Right atrium auricular region (tissue), 2 donors: ENCODE measurements around the gene SUPT20HL2. TPM values are rescaled to one million over a fixed set of nuclear protein-coding genes. Genes with fewer than 3 reads are reported as not detected.

Experiments
- DNase-seq: peaks from one replicate; pipeline ENCODE4 v3.0.0-alpha.2; 2019; ENCODE audit warnings: low spot score
- H3K27ac ChIP-seq, 2 donors: fragments of 200-600 bp; sonication (generic); 1 replicate in 1 of 2; 2 replicates in 1 of 2; pipeline ENCODE4 v1.5.1; 2016 to 2019
- H3K27me3 ChIP-seq, 2 donors: fragments of 200-600 bp; sonication (generic); one replicate each; pipeline versions ENCODE4 v1.5.1 to v1.6.0; 2017 to 2019
- H3K36me3 ChIP-seq: fragments of 200-600 bp; sonication (generic); one replicate; pipeline ENCODE4 v1.5.1; 2016
- H3K4me1 ChIP-seq, 2 donors: fragments of 200-600 bp; sonication (generic); one replicate each; pipeline versions ENCODE4 v1.5.1 to v1.6.0; 2017 to 2019
- H3K4me3 ChIP-seq, 2 donors: fragments of 200-600 bp; sonication (generic); 1 replicate in 1 of 2; 2 replicates in 1 of 2; pipeline ENCODE4 v1.5.1; 2017 to 2019; ENCODE audit warnings: mild to moderate bottlenecking in 1 of 2, moderate library complexity in 1 of 2
- H3K9me3 ChIP-seq, 2 donors: fragments of 200-600 bp; sonication (generic); one replicate each; pipeline ENCODE4 v1.5.1; 2019
- total RNA-seq, 2 donors: library from RNA; depleted of rRNA; stranded (reverse); fragments of >200 nt; gene quantifications; one replicate each; pipeline ENCODE4 v1.1.0, GENCODE V29; 2016
- TF ChIP-seq, protein P1 (sequence below), 2 donors: fragments of 200-600 bp; sonication (generic); IDR thresholded peaks; one replicate each; pipeline ENCODE4 v1.5.1; 2019; ENCODE audit warnings: antibody characterized with exemption in 2 of 2

The SUPT20HL2 gene
- total RNA-seq, 2 donors from 2014 or later: not detected

DNA sequence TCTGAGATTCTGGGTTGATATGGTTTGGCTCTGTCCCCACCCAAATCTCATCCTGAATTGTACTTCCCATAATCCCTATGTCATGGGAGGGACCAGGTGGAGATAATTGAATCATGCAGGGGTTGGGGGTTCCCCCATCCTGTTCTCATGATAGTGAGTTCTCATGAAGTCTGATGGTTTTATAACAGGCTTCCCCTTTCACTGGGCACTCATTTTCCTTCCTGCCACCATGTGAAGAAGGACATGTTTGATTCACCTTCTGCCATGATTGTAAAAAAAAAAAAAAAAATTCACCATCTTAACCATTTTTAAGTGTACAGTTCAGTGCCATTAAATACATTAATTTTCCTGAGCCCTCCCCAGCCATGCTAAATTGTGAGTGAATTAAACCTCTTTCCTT, 42.6 kb downstream of the SUPT20HL2 start:
- H3K27ac ChIP-seq: no peak overlapping the region
- TF ChIP-seq, protein P1, sequence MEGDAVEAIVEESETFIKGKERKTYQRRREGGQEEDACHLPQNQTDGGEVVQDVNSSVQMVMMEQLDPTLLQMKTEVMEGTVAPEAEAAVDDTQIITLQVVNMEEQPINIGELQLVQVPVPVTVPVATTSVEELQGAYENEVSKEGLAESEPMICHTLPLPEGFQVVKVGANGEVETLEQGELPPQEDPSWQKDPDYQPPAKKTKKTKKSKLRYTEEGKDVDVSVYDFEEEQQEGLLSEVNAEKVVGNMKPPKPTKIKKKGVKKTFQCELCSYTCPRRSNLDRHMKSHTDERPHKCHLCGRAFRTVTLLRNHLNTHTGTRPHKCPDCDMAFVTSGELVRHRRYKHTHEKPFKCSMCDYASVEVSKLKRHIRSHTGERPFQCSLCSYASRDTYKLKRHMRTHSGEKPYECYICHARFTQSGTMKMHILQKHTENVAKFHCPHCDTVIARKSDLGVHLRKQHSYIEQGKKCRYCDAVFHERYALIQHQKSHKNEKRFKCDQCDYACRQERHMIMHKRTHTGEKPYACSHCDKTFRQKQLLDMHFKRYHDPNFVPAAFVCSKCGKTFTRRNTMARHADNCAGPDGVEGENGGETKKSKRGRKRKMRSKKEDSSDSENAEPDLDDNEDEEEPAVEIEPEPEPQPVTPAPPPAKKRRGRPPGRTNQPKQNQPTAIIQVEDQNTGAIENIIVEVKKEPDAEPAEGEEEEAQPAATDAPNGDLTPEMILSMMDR (IDR thresholded peaks at IDR 0.05): no peak
- no peaks in the 10 kb centered on the region for H3K9me3 ChIP-seq
- no peaks in the 10 kb centered on the region for H3K27me3 ChIP-seq
- H3K36me3 ChIP-seq: no peaks in the 10 kb centered on the region
- no peak for DNase-seq
- H3K4me3 ChIP-seq: no peak overlapping the region
- no peaks in the 10 kb centered on the region for H3K4me1 ChIP-seq

DNA sequence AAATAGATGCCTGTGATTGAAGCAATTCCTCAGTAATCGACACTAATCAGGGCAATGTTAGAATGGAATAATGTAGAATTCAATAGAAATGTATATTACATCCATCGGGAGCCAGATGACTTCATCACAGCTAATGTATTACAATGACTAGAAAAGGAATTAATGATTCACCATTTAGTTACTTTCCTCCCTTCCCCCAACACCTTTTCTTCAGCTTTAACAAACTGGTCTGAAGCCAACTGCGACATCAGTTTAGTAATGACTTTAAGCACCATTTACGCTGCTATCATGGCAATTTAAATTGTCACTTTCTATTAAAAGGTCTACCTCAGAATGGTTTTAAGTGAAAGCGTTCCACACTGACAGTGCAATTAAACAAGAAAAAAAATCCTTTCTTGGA, 45.1 kb downstream of the SUPT20HL2 start:
- Histone ChIP-seq H3K27ac (no peak overlapping the region), H3K4me1 (no peaks in the 10 kb centered on the region), H3K9me3 (no peaks in the 10 kb centered on the region), H3K27me3 (no peaks in the 10 kb centered on the region), H3K36me3 (no peaks in the 10 kb centered on the region), H3K4me3 (no peak overlapping the region)
- DNase-seq: no peak
- TF ChIP-seq, protein P1 (IDR thresholded peaks at IDR 0.05): no peak

DNA sequence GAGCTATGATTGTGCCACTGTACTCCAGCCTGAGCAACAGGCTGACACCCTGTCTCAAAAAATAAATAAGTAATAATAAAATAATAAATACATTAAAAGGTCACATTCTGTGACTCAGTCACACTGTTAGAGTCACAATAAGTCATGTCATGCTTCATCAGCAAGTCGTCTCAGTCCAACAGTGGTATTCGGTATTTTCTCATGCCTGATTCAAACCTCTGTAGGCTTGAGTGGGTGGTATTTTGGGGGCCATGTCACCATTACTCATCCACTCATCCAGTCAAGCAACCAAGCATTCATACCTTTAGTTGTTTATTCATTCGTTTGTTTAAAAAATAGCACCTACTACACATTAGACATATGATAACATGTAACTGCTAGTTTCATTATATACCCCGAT, 46.9 kb downstream of the SUPT20HL2 start:
- Histone ChIP-seq H3K4me1 (no peaks in the 10 kb centered on the region), H3K27ac (no peak overlapping the region), H3K4me3 (no peak overlapping the region), H3K27me3 (no peaks in the 10 kb centered on the region), H3K9me3 (no peaks in the 10 kb centered on the region), H3K36me3 (no peaks in the 10 kb centered on the region)
- DNase-seq: no peak
- TF ChIP-seq, protein P1 (IDR thresholded peaks at IDR 0.05): no peak

DNA sequence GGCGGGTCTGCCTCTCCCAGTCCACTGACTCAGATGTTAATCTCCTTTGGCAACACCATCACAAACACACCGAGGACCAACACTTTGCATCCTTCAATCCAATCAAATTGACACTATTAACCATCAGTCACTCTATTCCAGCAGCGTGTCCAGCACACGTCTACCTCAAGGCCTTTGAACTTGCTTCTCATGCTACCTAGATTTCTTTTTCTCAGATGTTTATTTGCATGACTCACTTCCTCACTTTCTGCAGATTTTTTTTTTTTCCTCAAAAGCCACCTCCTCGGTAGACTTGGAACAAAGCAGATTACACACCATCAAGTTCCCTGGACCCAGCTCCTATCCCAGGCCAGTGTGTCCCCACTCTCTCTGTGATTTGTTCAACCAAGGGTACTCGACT, 49.5 kb downstream of the SUPT20HL2 start:
- no peaks in the 10 kb centered on the region for H3K27me3 ChIP-seq
- no peaks in the 10 kb centered on the region for H3K4me1 ChIP-seq
- no peaks in the 10 kb centered on the region for H3K36me3 ChIP-seq
- H3K27ac ChIP-seq: no peak overlapping the region
- TF ChIP-seq, protein P1 (IDR thresholded peaks at IDR 0.05): no peak
- no peaks in the 10 kb centered on the region for H3K9me3 ChIP-seq
- DNase-seq: no peak
- H3K4me3 ChIP-seq: no peak overlapping the region

DNA sequence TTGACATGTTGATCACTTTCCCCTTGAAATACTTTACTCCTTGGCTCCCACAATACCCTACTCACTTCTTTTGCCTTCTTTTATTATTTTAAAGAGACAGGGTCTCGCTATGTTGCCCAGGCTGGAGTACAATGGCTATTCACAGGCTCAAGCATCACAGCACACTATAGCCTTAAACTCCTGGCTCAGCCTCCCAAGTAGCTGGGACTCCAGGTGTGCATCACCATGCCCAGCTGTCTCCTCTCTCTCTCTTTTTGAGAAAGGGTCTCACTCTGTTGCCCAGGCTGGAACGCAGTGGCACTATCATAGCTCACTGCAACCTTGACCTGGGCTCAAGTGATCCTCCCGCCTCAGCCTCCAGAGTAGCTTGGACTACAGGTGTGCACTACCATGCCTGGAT, 51.6 kb downstream of the SUPT20HL2 start:
- H3K27ac ChIP-seq: no peak overlapping the region
- no peaks in the 10 kb centered on the region for H3K36me3 ChIP-seq
- H3K27me3 ChIP-seq: no peaks in the 10 kb centered on the region
- H3K9me3 ChIP-seq: no peaks in the 10 kb centered on the region
- H3K4me1 ChIP-seq: no peaks in the 10 kb centered on the region
- TF ChIP-seq, protein P1 (IDR thresholded peaks at IDR 0.05): no peak
- no peak overlapping the region for H3K4me3 ChIP-seq
- DNase-seq: no peak

Other genes starting within 250 kb of the SUPT20HL2 start
- gene ZFX, start 164.3 kb downstream of the SUPT20HL2 start, total RNA-seq: 10 to 100 TPM; 32.6 to 36.6 TPM
- not detected for gene SUPT20HL1, start 46.6 kb upstream of the SUPT20HL2 start, total RNA-seq
- 10 to 100 TPM; 30.0 to 34.3 TPM for gene PDK3, start 151.2 kb upstream of the SUPT20HL2 start, total RNA-seq